Activated CD4-positive, alpha-beta T cell treated with anti-CD3 and anti-CD28 coated beads, Interleukin-2, amount 50 U/mL, for 1 hour (primary cell): Measurements from ENCODE around the gene BBIP1.
A peak's percentile ranks its signal among the peaks of the same experiment; 100 is the strongest.
"Not testable (repeated sequence)": the region's sequence is repeated elsewhere in the genome, so short reads cannot be mapped to it uniquely, and the experiment has no call there.

ENCODE experiments used
- DNase-seq: peaks from one replicate; pipeline ENCODE4 v3.0.0-alpha.2; 2020

BBIP1 gene

DNA sequence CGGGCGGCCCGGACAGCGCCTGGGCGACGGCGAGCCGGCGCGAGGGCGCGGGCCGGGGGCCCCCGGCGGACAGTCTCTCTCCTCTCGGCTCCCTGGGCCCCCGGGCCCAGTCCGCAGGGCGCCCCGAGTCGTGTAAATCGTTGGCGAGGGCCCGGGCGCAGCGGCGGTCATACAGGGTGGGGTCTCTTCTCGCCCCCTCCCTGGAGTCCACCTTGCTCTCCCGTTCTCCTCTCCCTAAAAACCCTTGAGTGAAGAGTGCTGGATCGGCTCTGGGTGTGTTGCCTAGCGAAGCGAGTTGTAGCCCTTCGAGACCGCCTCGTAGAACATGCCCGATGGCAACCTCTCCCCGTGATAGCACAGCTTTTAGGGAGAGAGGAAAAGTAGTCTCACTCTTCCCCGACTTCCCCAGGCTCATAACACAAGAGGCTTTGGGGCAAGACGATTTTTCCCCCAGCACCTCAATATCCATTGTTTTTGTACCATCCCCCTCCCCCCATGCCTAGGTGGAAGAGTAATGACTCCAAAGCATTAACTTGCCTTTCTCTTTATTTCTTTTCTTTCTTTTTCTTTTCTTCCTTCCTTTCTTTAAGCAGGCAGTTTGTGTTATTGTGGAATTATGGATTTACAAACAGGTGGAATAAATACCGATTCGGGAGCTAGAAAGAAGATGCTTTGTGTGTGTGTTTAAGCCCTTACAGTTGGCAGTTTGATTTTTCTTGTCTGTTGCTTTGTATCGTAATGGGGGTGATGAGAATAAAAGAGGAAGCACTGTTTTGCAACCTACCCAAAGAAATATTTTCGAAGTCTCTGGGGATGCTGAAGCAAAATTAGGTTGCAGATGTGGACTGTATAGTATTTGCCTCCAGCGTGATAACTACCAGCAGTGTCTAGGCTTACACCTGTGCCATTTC, 1.2 kb upstream of the BBIP1 start:
- no peak for DNase-seq

GRCh38 chr10:110919349-110919931, 460 bp upstream of the BBIP1 start, which contains the start of gene SHOC2:
SHOC2 (plus strand) TSS chr10:110919604; CDS start chr10:110964359, 44,755 bp downstream.
- peak; percentile 96 for DNase-seq

DNA sequence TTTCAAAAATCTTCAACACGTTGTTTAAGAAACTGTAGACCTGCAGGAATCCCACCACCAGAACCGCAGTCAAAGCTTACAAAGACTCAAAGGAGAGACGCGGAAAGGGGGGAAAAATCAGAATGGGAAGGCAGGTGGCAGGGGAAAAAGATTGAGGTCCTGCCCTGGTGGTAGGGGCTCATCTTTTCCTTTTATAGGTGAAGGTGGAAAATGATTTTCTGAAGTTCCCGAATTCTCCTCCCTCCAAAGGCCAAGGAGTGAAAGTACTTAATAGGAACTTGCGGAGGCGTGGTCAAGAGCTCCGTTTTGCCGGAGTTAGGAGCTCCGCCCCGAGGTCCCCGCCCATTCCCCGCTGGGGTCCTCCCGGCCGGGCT, 724 bp downstream of the BBIP1 start:
- peak; percentile 79 for DNase-seq

- no peak for DNase-seq
Observed at GRCh38 chr10:110916554-110917346, 2.2 kb downstream of the BBIP1 start.

DNA sequence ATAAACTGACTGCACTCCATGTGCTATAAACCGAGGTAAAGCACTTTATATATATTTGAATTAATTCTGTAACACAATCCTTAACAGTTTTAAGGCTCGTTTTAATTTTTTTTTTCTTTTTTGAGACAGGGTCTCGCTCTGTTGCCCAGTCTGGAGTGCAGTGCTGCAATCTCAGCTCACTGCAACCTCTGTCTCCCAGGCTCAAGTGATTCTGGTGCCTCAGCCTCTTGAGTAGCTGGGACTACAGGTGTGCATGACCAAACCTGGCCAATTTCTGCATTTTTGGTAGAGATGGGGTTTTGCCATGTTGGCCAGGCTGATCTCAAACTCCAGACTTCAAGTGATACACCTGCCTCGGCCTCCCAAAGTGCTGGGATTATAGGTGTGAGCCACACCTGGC, 3.4 kb downstream of the BBIP1 start:
- DNase-seq, result not testable (repeated sequence)

DNA sequence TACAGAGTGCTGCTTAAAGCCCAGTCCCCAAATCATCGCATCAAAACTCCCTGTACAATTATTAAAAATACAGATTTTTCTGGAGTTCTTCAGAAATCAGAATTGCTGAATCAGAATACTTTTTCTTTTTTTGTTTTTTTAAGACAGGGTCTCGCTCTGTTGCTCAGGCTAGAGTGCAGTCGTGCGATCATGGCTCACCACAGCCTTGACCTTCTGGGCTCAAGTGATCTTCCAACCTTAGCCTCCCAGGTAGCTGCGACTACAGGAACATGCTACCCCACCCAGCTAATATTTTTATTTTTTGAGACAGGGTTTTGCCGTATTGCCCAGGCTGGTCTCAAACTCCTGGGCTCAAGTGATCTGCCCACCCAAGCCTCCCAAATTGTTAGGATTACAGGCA, 3.9 kb downstream of the BBIP1 start:
- DNase-seq, result no peak

- no peak for DNase-seq
Observed at GRCh38 chr10:110914431-110914830, 4.5 kb downstream of the BBIP1 start.

DNA sequence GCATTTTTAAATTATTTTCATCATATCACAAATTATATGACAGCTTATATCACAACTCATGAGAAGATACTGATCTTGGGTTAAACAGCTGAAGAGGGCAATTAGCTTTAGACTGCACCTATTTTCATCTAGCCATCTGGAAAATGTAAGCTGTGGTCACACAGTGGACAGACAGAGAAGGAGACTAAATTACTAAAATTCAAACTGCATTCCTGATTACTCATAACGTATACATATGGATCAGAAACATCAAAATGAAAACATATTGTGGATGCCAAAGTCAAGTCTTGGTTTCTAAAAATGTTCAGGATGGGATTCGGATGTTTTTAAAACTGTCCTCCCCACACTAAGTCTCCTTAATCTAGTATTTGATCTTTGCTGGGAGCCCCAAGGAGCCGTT, 6.6 kb downstream of the BBIP1 start:
- DNase-seq, result no peak

DNA sequence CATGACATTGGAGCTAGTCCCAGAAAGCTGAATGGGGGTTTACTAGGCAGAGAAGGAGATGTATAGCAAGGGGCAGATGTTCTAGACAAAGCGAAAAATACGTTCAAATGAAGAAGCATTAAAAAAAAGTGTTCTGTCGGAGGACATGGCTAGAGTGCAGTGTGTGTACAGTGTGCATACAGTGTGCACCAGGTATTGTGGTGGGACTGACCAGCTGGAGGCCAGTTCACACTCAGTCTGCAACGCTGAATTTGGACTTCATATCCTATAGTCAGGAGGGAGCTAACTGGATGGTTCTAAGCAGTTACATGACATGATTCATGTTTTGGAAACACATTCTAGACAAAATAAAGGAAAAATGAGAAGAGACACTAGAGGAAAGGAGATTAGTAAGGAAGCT, 8.8 kb downstream of the BBIP1 start:
- no peak for DNase-seq

GRCh38 chr10:110903280-110904278, 15.4 kb downstream of the BBIP1 start:
- DNase-seq, result no peak

- DNase-seq, result no peak
Observed at GRCh38 chr10:110901954-110902819, 16.8 kb downstream of the BBIP1 start.

DNA sequence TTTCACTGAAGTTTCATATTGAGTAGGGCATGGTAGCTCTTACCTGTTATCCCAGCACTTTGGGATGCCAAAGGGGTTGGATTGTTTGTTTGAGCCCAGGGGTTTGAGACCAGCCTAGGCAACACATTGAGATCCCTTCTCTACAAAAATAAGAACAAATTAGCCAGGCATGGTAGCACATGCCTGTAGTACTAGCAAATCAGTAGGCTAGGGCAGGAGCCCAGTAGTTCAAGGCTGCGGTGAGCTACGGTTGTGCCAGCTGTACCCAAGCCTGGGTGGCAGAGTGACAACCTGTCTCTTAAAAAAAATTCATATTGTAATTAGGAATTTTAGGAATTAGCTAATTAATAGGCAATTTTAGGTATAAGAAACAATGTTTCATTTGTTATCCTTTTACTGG, 18.0 kb downstream of the BBIP1 start:
- no peak for DNase-seq

DNA sequence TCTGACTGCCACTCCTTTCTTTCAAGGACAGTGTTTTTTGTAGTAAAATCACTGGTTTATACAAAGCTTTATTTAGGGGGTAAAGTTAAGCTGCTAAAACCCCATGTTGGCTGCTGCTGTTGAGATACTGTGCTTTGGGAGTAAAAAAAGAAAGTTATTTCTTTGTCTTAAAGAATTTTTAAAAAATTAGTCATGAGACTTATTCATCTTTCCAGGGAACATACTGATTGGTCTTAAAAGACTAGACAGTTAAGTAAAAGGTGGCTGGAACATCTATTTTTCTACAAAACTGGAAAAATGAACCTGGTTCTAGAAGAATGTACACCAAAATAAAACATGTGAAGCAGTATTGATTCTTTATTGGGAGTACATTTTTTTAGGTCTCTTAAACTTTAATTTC, 20.6 kb downstream of the BBIP1 start:
- no peak for DNase-seq

GRCh38 chr10:110897184-110897583, 21.8 kb downstream of the BBIP1 start:
- no peak for DNase-seq

GRCh38 chr10:110893559-110894179, 25.3 kb downstream of the BBIP1 start:
- DNase-seq, result no peak

DNA sequence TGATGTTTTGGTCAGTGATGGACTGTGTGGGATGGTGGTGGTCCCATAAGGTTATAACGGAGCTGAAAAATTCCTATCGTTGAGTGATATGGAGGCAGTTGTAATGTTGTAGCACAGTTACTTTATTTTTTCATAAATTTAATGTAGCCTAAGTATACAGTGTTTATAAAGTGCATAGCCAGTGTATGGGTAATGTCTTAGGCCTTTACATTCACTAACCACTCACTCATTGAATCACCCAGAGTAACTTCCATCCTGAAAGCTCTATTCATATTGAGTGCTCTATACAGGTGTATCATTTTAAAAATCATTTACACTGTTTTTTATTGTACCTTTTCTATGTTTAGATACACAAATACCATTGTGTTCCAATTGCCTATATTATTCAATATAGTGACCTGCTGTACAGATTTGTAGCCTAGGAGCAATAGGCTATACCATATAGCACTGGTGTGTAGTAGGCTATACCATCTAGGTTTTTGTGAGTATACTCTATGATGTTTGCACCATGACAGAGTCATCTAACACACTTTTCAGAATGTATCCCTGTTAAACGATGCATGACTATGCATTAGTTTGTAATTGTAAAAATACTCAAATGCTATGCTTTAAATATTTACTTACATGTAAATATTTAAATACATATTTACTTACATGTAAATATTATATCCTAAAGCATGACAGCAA, 26.2 kb downstream of the BBIP1 start:
- DNase-seq, result no peak

DNA sequence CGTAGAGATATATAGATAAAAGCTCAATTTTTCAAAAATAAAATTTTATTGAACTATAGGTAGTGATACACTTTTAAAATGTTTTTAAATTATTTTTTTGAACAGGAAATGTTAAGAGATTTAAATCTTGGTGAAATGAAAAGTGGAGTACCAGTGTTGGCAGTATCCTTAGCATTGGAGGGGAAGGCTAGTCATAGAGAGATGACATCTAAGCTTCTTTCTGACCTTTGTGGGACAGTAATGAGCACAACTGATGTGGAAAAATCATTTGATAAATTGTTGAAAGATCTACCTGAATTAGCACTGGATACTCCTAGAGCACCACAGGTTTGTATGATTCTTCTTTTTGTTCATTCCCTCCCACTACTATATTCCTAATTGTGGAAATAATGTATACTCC, 31.4 kb downstream of the BBIP1 start:
- no peak for DNase-seq

- no peak for DNase-seq
Observed at GRCh38 chr10:110885932-110886674, 32.9 kb downstream of the BBIP1 start.

- DNase-seq, result no peak
Observed at GRCh38 chr10:110883924-110884323, 35.1 kb downstream of the BBIP1 start.
